ENCODE measurements around the gene TNIP3. TPM values are rescaled to one million over a fixed set of nuclear protein-coding genes. Genes with fewer than 3 reads are reported as not detected.
"Not testable (repeated sequence)": the region's sequence is repeated elsewhere in the genome, so short reads cannot be mapped to it uniquely, and the experiment has no call there.

Gene TNIP3
- total RNA-seq, 1 donor = 0.73 TPM

- no peaks in the 10 kb centered on the region for H3K27me3 ChIP-seq (ENCODE audit: insufficient read depth, low read length)
- H3K4me1 ChIP-seq (ENCODE audit: insufficient read depth, low read length) = peaks cover 27% of the 10 kb centered on the region
- H3K4me3 ChIP-seq (ENCODE audit: low read length) = no peak overlapping the region
These were observed 23.1 kb upstream of the TNIP3 start for GRCh38 chr4:121187206-121187605.

GRCh38 chr4:121185960-121186359 lies 21.8 kb upstream of the TNIP3 start:
- no peaks in the 10 kb centered on the region for H3K27me3 ChIP-seq (ENCODE audit: insufficient read depth, low read length)
- H3K9me3 ChIP-seq (ENCODE audit: low read depth, low read length) = no peaks in the 10 kb centered on the region
- no peak overlapping the region for H3K4me3 ChIP-seq (ENCODE audit: low read length)
- peaks cover 24% of the 10 kb centered on the region for H3K4me1 ChIP-seq (ENCODE audit: insufficient read depth, low read length)

More at GRCh38 chr4:121187206-121187605, 23.1 kb upstream of the TNIP3 start:
- H3K9me3 ChIP-seq (ENCODE audit: low read depth, low read length) = no peaks in the 10 kb centered on the region

GRCh38 chr4:121183989-121184388 lies 19.9 kb upstream of the TNIP3 start:
- Histone ChIP-seq H3K27me3 (ENCODE audit: insufficient read depth, low read length) (no peaks in the 10 kb centered on the region), H3K9me3 (ENCODE audit: low read depth, low read length) (no peaks in the 10 kb centered on the region), H3K4me1 (ENCODE audit: insufficient read depth, low read length) (peaks cover 13% of the 10 kb centered on the region), H3K4me3 (ENCODE audit: low read length) (no peak overlapping the region)

GRCh38 chr4:121183361-121183760 lies 19.2 kb upstream of the TNIP3 start:
- H3K27me3 ChIP-seq (ENCODE audit: insufficient read depth, low read length) = no peaks in the 10 kb centered on the region
- H3K9me3 ChIP-seq (ENCODE audit: low read depth, low read length) = no peaks in the 10 kb centered on the region
- peaks cover 15% of the 10 kb centered on the region for H3K4me1 ChIP-seq (ENCODE audit: insufficient read depth, low read length)
- no peak overlapping the region for H3K4me3 ChIP-seq (ENCODE audit: low read length)

GRCh38 chr4:121182296-121182695 lies 18.2 kb upstream of the TNIP3 start:
- no peaks in the 10 kb centered on the region for H3K27me3 ChIP-seq (ENCODE audit: insufficient read depth, low read length)
- H3K4me1 ChIP-seq (ENCODE audit: insufficient read depth, low read length) = peaks cover 25% of the 10 kb centered on the region
- H3K9me3 ChIP-seq (ENCODE audit: low read depth, low read length) = no peaks in the 10 kb centered on the region
- peak overlapping the region; percentile 3 for H3K4me3 ChIP-seq (ENCODE audit: low read length)

- Histone ChIP-seq H3K9me3 (ENCODE audit: low read depth, low read length) (no peaks in the 10 kb centered on the region), H3K4me1 (ENCODE audit: insufficient read depth, low read length) (peaks cover 29% of the 10 kb centered on the region), H3K27me3 (ENCODE audit: insufficient read depth, low read length) (no peaks in the 10 kb centered on the region), H3K4me3 (ENCODE audit: low read length) (no peak overlapping the region)
These were observed 17.4 kb upstream of the TNIP3 start for GRCh38 chr4:121181493-121181892.

GRCh38 chr4:121180558-121180957 lies 16.4 kb upstream of the TNIP3 start:
- no peak overlapping the region for H3K4me3 ChIP-seq (ENCODE audit: low read length)
- H3K4me1 ChIP-seq (ENCODE audit: insufficient read depth, low read length) = peaks cover 36% of the 10 kb centered on the region
- H3K27me3 ChIP-seq (ENCODE audit: insufficient read depth, low read length) = no peaks in the 10 kb centered on the region
- H3K9me3 ChIP-seq (ENCODE audit: low read depth, low read length) = no peaks in the 10 kb centered on the region

GRCh38 chr4:121177246-121178137 lies 13.4 kb upstream of the TNIP3 start:
- Histone ChIP-seq H3K4me3 (ENCODE audit: low read length) (no peak overlapping the region), H3K27me3 (ENCODE audit: insufficient read depth, low read length) (no peaks in the 10 kb centered on the region), H3K9me3 (ENCODE audit: low read depth, low read length) (no peaks in the 10 kb centered on the region), H3K4me1 (ENCODE audit: insufficient read depth, low read length) (peaks cover 25% of the 10 kb centered on the region)

GRCh38 chr4:121176082-121176934 lies 12.2 kb upstream of the TNIP3 start:
- Histone ChIP-seq H3K4me1 (ENCODE audit: insufficient read depth, low read length) (peaks cover 23% of the 10 kb centered on the region), H3K9me3 (ENCODE audit: low read depth, low read length) (no peaks in the 10 kb centered on the region), H3K4me3 (ENCODE audit: low read length) (no peak overlapping the region), H3K27me3 (ENCODE audit: insufficient read depth, low read length) (no peaks in the 10 kb centered on the region)

GRCh38 chr4:121171477-121171876 lies 7.4 kb upstream of the TNIP3 start:
- H3K4me3 ChIP-seq (ENCODE audit: low read length); H3K27me3 ChIP-seq (ENCODE audit: insufficient read depth, low read length); H3K9me3 ChIP-seq (ENCODE audit: low read depth, low read length): not testable (repeated sequence)
- H3K4me1 ChIP-seq (ENCODE audit: insufficient read depth, low read length) = peaks cover 18% of the 10 kb centered on the region

- Histone ChIP-seq H3K27me3 (ENCODE audit: insufficient read depth, low read length) (no peaks in the 10 kb centered on the region), H3K9me3 (ENCODE audit: low read depth, low read length) (no peaks in the 10 kb centered on the region), H3K4me1 (ENCODE audit: insufficient read depth, low read length) (peaks cover 15% of the 10 kb centered on the region), H3K4me3 (ENCODE audit: low read length) (no peak overlapping the region)
These were observed 4.5 kb upstream of the TNIP3 start for GRCh38 chr4:121168446-121169281.

GRCh38 chr4:121166976-121167375 lies 2.9 kb upstream of the TNIP3 start:
- no peaks in the 10 kb centered on the region for H3K9me3 ChIP-seq (ENCODE audit: low read depth, low read length)
- H3K4me3 ChIP-seq (ENCODE audit: low read length) = no peak overlapping the region
- H3K27me3 ChIP-seq (ENCODE audit: insufficient read depth, low read length) = no peaks in the 10 kb centered on the region
- H3K4me1 ChIP-seq (ENCODE audit: insufficient read depth, low read length) = peaks cover 15% of the 10 kb centered on the region

- Histone ChIP-seq H3K4me3 (ENCODE audit: low read length) (no peak overlapping the region), H3K4me1 (ENCODE audit: insufficient read depth, low read length) (peaks cover 15% of the 10 kb centered on the region), H3K27me3 (ENCODE audit: insufficient read depth, low read length) (no peaks in the 10 kb centered on the region), H3K9me3 (ENCODE audit: low read depth, low read length) (no peaks in the 10 kb centered on the region)
These were observed 1.1 kb upstream of the TNIP3 start for GRCh38 chr4:121165206-121165605.

GRCh38 chr4:121156822-121157769 lies 7.0 kb downstream of the TNIP3 start:
- H3K4me1 ChIP-seq (ENCODE audit: insufficient read depth, low read length) = peaks cover 38% of the 10 kb centered on the region
- H3K9me3 ChIP-seq (ENCODE audit: low read depth, low read length) = no peaks in the 10 kb centered on the region
- no peaks in the 10 kb centered on the region for H3K27me3 ChIP-seq (ENCODE audit: insufficient read depth, low read length)
- peak overlapping the region; percentile 29 for H3K4me3 ChIP-seq (ENCODE audit: low read length)

Data from mononuclear cell (primary cell).